Esophagus muscularis mucosa (tissue), 4 donors: ENCODE measurements around the gene P2RY8. TPM values are rescaled to one million over a fixed set of nuclear protein-coding genes. Genes with fewer than 3 reads are reported as not detected.
"Not testable (repeated sequence)": the region's sequence is repeated elsewhere in the genome, so short reads cannot be mapped to it uniquely, and the experiment has no call there.

Experiments used
- DNase-seq: peaks from one replicate; pipeline ENCODE4 v3.0.0-alpha.2; 2017; ENCODE audit errors: extremely low spot score
- H3K27ac ChIP-seq, 4 donors: fragments of 200-600 bp; sonication (generic); replicated peaks in 1 of 4; 1 replicate in 3 of 4; 2 replicates in 1 of 4; pipeline ENCODE4 v1.5.1; 2016 to 2019; ENCODE audit warnings: mild to moderate bottlenecking in 1 of 4
- H3K27me3 ChIP-seq, 4 donors: fragments of 200-600 bp; sonication (generic); one replicate each; pipeline versions ENCODE4 v1.5.1 to v1.6.0; 2016 to 2019
- H3K36me3 ChIP-seq, 4 donors: fragments of 200-600 bp; sonication (generic); one replicate each; pipeline ENCODE4 v1.5.1; 2016 to 2019
- H3K4me1 ChIP-seq, 4 donors: fragments of 200-600 bp; sonication (generic); one replicate each; pipeline ENCODE4 v1.5.1; 2016 to 2019
- H3K4me3 ChIP-seq, 4 donors: fragments of 200-600 bp; sonication (generic); 1 replicate in 2 of 4; 2 replicates in 2 of 4; pipeline ENCODE4 v1.5.1; 2016 to 2019; ENCODE audit warnings: mild to moderate bottlenecking in 4 of 4, moderate library complexity in 1 of 4
- H3K9me3 ChIP-seq, 4 donors: fragments of 200-600 bp; sonication (generic); 1 replicate in 3 of 4; 2 replicates in 1 of 4; pipeline ENCODE4 v1.5.1; 2016 to 2019
- CTCF ChIP-seq, 3 experiments: fragments of 200-600 bp in 2 of 3; fragments of 450-650 bp in 1 of 3; sonication (generic) in 2 of 3; IDR thresholded peaks; one replicate each; pipeline ENCODE4 v1.5.1; 2017 to 2019; ENCODE audit warnings: antibody characterized with exemption in 3 of 3, mild to moderate bottlenecking in 2 of 3, moderate library complexity in 1 of 3
- EP300 ChIP-seq: sonication (generic); formaldehyde crosslinking; IDR thresholded peaks from one replicate; pipeline ENCODE4 v1.6.1; 2017; ENCODE audit warnings: antibody characterized with exemption
- POLR2A ChIP-seq: fragments of 450-650 bp; IDR thresholded peaks from one replicate; pipeline ENCODE4 v1.6.1; 2017; ENCODE audit warnings: antibody characterized with exemption, moderate library complexity, mild to moderate bottlenecking, low read depth
- POLR2AphosphoS5 ChIP-seq, 2 donors: sonication (generic); formaldehyde crosslinking; IDR thresholded peaks; one replicate each; pipeline ENCODE4 v1.6.1; 2017; ENCODE audit warnings: antibody characterized with exemption in 2 of 2
- WGBS: methylation state at CpG from one replicate; pipeline ENCODE4 v1.1.5; 2018; 5-methylcytosine and 5-hydroxymethylcytosine counted together
- intact Hi-C: fragments of 100-400 bp; cut with DNase I; formaldehyde crosslinking; loops from one replicate; pipeline ENCODE4 v1.15.1; 2023
- total RNA-seq, 4 donors: library from RNA; depleted of rRNA; stranded (reverse); fragments of >200 nt; gene quantifications; one replicate each; pipeline versions ENCODE4 v1.1.0 to v1.2.1, GENCODE V29; 2016

Gene P2RY8
- total RNA-seq, 4 donors from 2014 or later = 0.63 to 3.1 (median 1.9) TPM

- no peaks in the 10 kb centered on the region for H3K4me1 ChIP-seq
- DNase-seq = no peak
Observed at GRCh38 chrX:1427756-1428155, 109.2 kb downstream of the P2RY8 start.

GRCh38 chrX:1426321-1426720 lies 110.7 kb downstream of the P2RY8 start:
- WGBS = 93% methylated on average over 16 of the region's 16 CpGs
- H3K4me3 ChIP-seq, H3K27me3 ChIP-seq, H3K27ac ChIP-seq, H3K4me1 ChIP-seq, DNase-seq, intact Hi-C loops: not testable (repeated sequence)
- peaks cover 30 to 67% (median 49%) of the 10 kb centered on the region in 4 donors for H3K36me3 ChIP-seq
- peaks cover 0 to 19% (median 4%) of the 10 kb centered on the region in 4 donors for H3K9me3 ChIP-seq

More at GRCh38 chrX:1427756-1428155, 109.2 kb downstream of the P2RY8 start:
- Histone ChIP-seq H3K27ac (no peak overlapping the region), H3K4me3 (no peak overlapping the region), H3K9me3 (peaks cover 0 to 7% (median under 1%) of the 10 kb centered on the region in 4 donors), H3K27me3 (no peaks in the 10 kb centered on the region), H3K36me3 (peaks cover 24 to 64% (median 44%) of the 10 kb centered on the region in 4 donors)
- TF ChIP-seq POLR2AphosphoS5 (IDR thresholded peaks at IDR 0.05) = no peak
- no peak for TF ChIP-seq CTCF (IDR thresholded peaks at IDR 0.05)
- no peak for TF ChIP-seq EP300
- TF ChIP-seq POLR2A = no peak
- WGBS = 90% methylated on average over 29 of the region's 32 CpGs
- intact Hi-C loops = no loop called here

GRCh38 chrX:1425381-1425780 lies 111.6 kb downstream of the P2RY8 start:
- H3K4me3 ChIP-seq = no peak overlapping the region
- intact Hi-C loops = no loop called here
- peaks cover 0 to 19% (median 4%) of the 10 kb centered on the region in 4 donors for H3K9me3 ChIP-seq
- H3K27ac ChIP-seq = no peak overlapping the region
- 80% methylated on average over 10 of the region's 10 CpGs for WGBS
- peaks cover 30 to 75% (median 54%) of the 10 kb centered on the region in 4 donors for H3K36me3 ChIP-seq
- H3K4me1 ChIP-seq = no peaks in the 10 kb centered on the region
- TF ChIP-seq EP300 = no peak
- TF ChIP-seq POLR2AphosphoS5 (IDR thresholded peaks at IDR 0.05) = no peak
- no peak for TF ChIP-seq POLR2A
- no peak for TF ChIP-seq CTCF (IDR thresholded peaks at IDR 0.05)
- DNase-seq = no peak
- H3K27me3 ChIP-seq = no peaks in the 10 kb centered on the region

GRCh38 chrX:1424147-1424851 lies 112.7 kb downstream of the P2RY8 start:
- TF ChIP-seq POLR2AphosphoS5 (IDR thresholded peaks at IDR 0.05) (no peak), POLR2A (no peak), CTCF (IDR thresholded peaks at IDR 0.05) (no peak), EP300 (no peak)
- Histone ChIP-seq H3K36me3 (peaks cover 30 to 71% (median 53%) of the 10 kb centered on the region in 4 donors), H3K4me1 (no peaks in the 10 kb centered on the region), H3K9me3 (peaks cover 0 to 19% (median 4%) of the 10 kb centered on the region in 4 donors), H3K4me3 (no peak overlapping the region), H3K27ac (no peak overlapping the region), H3K27me3 (no peaks in the 10 kb centered on the region)
- intact Hi-C loops = no loop called here
- WGBS = 73% methylated on average over 9 of the region's 9 CpGs
- DNase-seq = no peak

- Histone ChIP-seq H3K4me1 (no peaks in the 10 kb centered on the region), H3K27me3 (no peaks in the 10 kb centered on the region), H3K9me3 (peaks cover 0 to 26% (median 9%) of the 10 kb centered on the region in 4 donors), H3K27ac (no peak overlapping the region), H3K4me3 (no peak overlapping the region), H3K36me3 (peaks cover 35 to 82% (median 63%) of the 10 kb centered on the region in 4 donors)
- WGBS = 50% methylated on average over 2 of the region's 2 CpGs
- intact Hi-C loops = no loop called here
- DNase-seq = no peak
- TF ChIP-seq EP300 (no peak), POLR2A (no peak), CTCF (IDR thresholded peaks at IDR 0.05) (no peak), POLR2AphosphoS5 (IDR thresholded peaks at IDR 0.05) (no peak)
Observed at GRCh38 chrX:1423215-1423614, 113.8 kb downstream of the P2RY8 start.
